GM19035 (cell line): ENCODE data around the gene KCTD11.
"Not testable (repeated sequence)": the region's sequence is repeated elsewhere in the genome, so short reads cannot be mapped to it uniquely, and the experiment has no call there.

Source experiments
- ATAC-seq: cut with Tn5 transposase; IDR thresholded peaks from one replicate; pipeline ENCODE4 v1.9.1; 2021; ENCODE audit not compliant: unreplicated experiment

The KCTD11 gene

GRCh38 chr17:7322520-7323194 lies 29.3 kb upstream of the KCTD11 start:
- ATAC-seq = no peak

GRCh38 chr17:7323731-7324437 lies 28.1 kb upstream of the KCTD11 start:
- no peak for ATAC-seq

GRCh38 chr17:7324438-7324779 lies 27.6 kb upstream of the KCTD11 start:
- ATAC-seq = no peak

GRCh38 chr17:7325031-7325528 lies 26.9 kb upstream of the KCTD11 start:
- no peak for ATAC-seq

- no peak for ATAC-seq
These were observed 25.8 kb upstream of the KCTD11 start for GRCh38 chr17:7326186-7326585.

- ATAC-seq = no peak
These were observed 24.9 kb upstream of the KCTD11 start for GRCh38 chr17:7327056-7327455.

- no peak for ATAC-seq
These were observed 24.5 kb upstream of the KCTD11 start for GRCh38 chr17:7327501-7327900.

GRCh38 chr17:7328009-7328408 lies 24.0 kb upstream of the KCTD11 start:
- no peak for ATAC-seq

- peak; percentile 11 for ATAC-seq
These were observed 23.1 kb upstream of the KCTD11 start, which contains the start of gene NEURL4 for GRCh38 chr17:7328840-7329373. Gene NEURL4 (minus strand): TSS chr17:7329335. CDS start chr17:7329312, 23 bp downstream.

GRCh38 chr17:7329374-7329996 lies 22.5 kb upstream of the KCTD11 start:
- ATAC-seq = peak; percentile 68

- peak; percentile 44 for ATAC-seq
These were observed 21.8 kb upstream of the KCTD11 start for GRCh38 chr17:7329997-7330637.

- ATAC-seq = no peak
These were observed 21.3 kb upstream of the KCTD11 start for GRCh38 chr17:7330638-7331015.

- ATAC-seq = no peak
These were observed 19.9 kb upstream of the KCTD11 start for GRCh38 chr17:7332111-7332510.

GRCh38 chr17:7332600-7333069 lies 19.3 kb upstream of the KCTD11 start:
- not testable (repeated sequence) for ATAC-seq

- ATAC-seq = no peak
These were observed 16.9 kb upstream of the KCTD11 start for GRCh38 chr17:7334938-7335538.

- ATAC-seq = not testable (repeated sequence)
These were observed 16.2 kb upstream of the KCTD11 start for GRCh38 chr17:7335765-7336164.

GRCh38 chr17:7336240-7337175 lies 15.5 kb upstream of the KCTD11 start, which contains the start of gene ACAP1:
Gene ACAP1 (plus strand): TSS chr17:7336529. CDS start chr17:7336735, 206 bp downstream.
- ATAC-seq = peak; percentile 71

GRCh38 chr17:7337600-7337999 lies 14.4 kb upstream of the KCTD11 start:
- ATAC-seq = not testable (repeated sequence)

GRCh38 chr17:7340179-7340578 lies 11.8 kb upstream of the KCTD11 start:
- no peak for ATAC-seq
